ENCODE measurements around the gene CRYBA2.

GRCh38 chr2:219035942-219036341 is 42.7 kb upstream of the CRYBA2 start:
- TF ChIP-seq CTCF (conservative IDR thresholded peaks at IDR 0.05; ENCODE audit: low read depth, low read length) (no peak), EZH2 (IDR thresholded peaks at IDR 0.05; ENCODE audit: low read length, unreplicated experiment) (no peak), EZH2phosphoT487 (IDR thresholded peaks at IDR 0.05; ENCODE audit: borderline replicate concordance, low read length) (no peak)

Measured in PC-3 (cell line).